Erythroblast (primary cell): ENCODE measurements around the gene EPHA1.

Source experiments
- DNase-seq, 2 experiments: peaks; one replicate each; lab custom pipeline; 2025; lab: John Stamatoyannopoulos, UW
- GATA1 ChIP-seq: IDR thresholded peaks from 2 replicates; pipeline ENCODE4 v1.6.1; 2011; ENCODE audit warnings: low read depth, mild to moderate bottlenecking, control low read depth, low read length, moderate library complexity
- POLR2A ChIP-seq: IDR thresholded peaks from 2 replicates; pipeline ENCODE4 v1.6.1; 2011; ENCODE audit warnings: mild to moderate bottlenecking, low read length

The EPHA1 gene

GRCh38 chr7:143356414-143357050, 52.1 kb downstream of the EPHA1 start:
- TF ChIP-seq POLR2A (no peak), GATA1 (no peak)
- DNase-seq = no peak

GRCh38 chr7:143355450-143356385, 52.9 kb downstream of the EPHA1 start:
- TF ChIP-seq POLR2A (no peak), GATA1 (no peak)
- no peak for DNase-seq

GRCh38 chr7:143354965-143355364, 53.7 kb downstream of the EPHA1 start:
- no peak for DNase-seq
- TF ChIP-seq GATA1 (no peak), POLR2A (no peak)

GRCh38 chr7:143354376-143354775, 54.3 kb downstream of the EPHA1 start:
- TF ChIP-seq GATA1 = no peak
- TF ChIP-seq POLR2A = no peak
- DNase-seq = no peak

- DNase-seq = no peak
- no peak for TF ChIP-seq GATA1
- no peak for TF ChIP-seq POLR2A
Observed at GRCh38 chr7:143352531-143353002, 56.1 kb downstream of the EPHA1 start.

GRCh38 chr7:143351574-143351973, 57.1 kb downstream of the EPHA1 start:
- TF ChIP-seq GATA1 (no peak), POLR2A (no peak)

GRCh38 chr7:143351060-143351459, 57.6 kb downstream of the EPHA1 start:
- no peak for DNase-seq
- TF ChIP-seq GATA1 = no peak
- no peak for TF ChIP-seq POLR2A

More at GRCh38 chr7:143351574-143351973, 57.1 kb downstream of the EPHA1 start:
- no peak for DNase-seq

GRCh38 chr7:143347950-143348349, 60.7 kb downstream of the EPHA1 start:
- no peak for DNase-seq
- no peak for TF ChIP-seq GATA1
- TF ChIP-seq POLR2A = no peak

- DNase-seq = no peak
- TF ChIP-seq POLR2A (no peak), GATA1 (no peak)
Observed at GRCh38 chr7:143346018-143346417, 62.6 kb downstream of the EPHA1 start.

GRCh38 chr7:143345428-143345900, 63.2 kb downstream of the EPHA1 start:
- TF ChIP-seq POLR2A (no peak), GATA1 (no peak)
- DNase-seq = peak; percentile 10 to 25

- no peak for TF ChIP-seq POLR2A
- no peak for TF ChIP-seq GATA1
- no peak for DNase-seq
Observed at GRCh38 chr7:143343596-143343995, 65.1 kb downstream of the EPHA1 start.

GRCh38 chr7:143341842-143342241, 66.8 kb downstream of the EPHA1 start:
- DNase-seq = no peak
- no peak for TF ChIP-seq POLR2A
- TF ChIP-seq GATA1 = no peak
